GM20000 (cell line): ENCODE measurements around the gene TIAL1.

ENCODE experiments used
- DNase-seq: peaks from one replicate; pipeline ENCODE4 v3.0.0; 2012; ENCODE audit warnings: low spot score
- CTCF ChIP-seq: IDR thresholded peaks from 2 replicates; pipeline ENCODE4 v1.5.1; 2012; ENCODE audit warnings: mild to moderate bottlenecking, control low read depth; ENCODE audit errors: extremely low read depth, missing control alignments

The TIAL1 gene

GRCh38 chr10:119523895-119524719 is 72.7 kb downstream of the TIAL1 start:
- no peak for TF ChIP-seq CTCF
- no peak for DNase-seq
